CD14-positive monocyte (primary cell): ENCODE data around the gene NMNAT3. TPM values are rescaled to one million over a fixed set of nuclear protein-coding genes. Genes with fewer than 3 reads are reported as not detected.

ENCODE experiments used
- DNase-seq, 3 donors: peaks; one replicate each; pipeline ENCODE4 v3.0.0-alpha.2; 2011 to 2022
- H2AFZ ChIP-seq: 2 replicates; pipeline ENCODE4 v1.6.0; 2012; ENCODE audit warnings: mild to moderate bottlenecking, low read depth, low read length, inconsistent platforms; ENCODE audit not compliant: insufficient read depth, poor library complexity, severe bottlenecking
- H3K27ac ChIP-seq, 2 donors: 1 replicate in 1 of 2; 2 replicates in 1 of 2; pipeline ENCODE4 v1.5.1; 2012 to 2013; ENCODE audit warnings: low read length in 2 of 2, control low read depth in 1 of 2, inconsistent platforms in 1 of 2, low read depth in 1 of 2, mild to moderate bottlenecking in 1 of 2
- H3K27me3 ChIP-seq, 2 donors: one replicate each; pipeline versions ENCODE4 v1.6.0 to v1.6.1; 2011 to 2013; ENCODE audit warnings: low read length in 2 of 2; ENCODE audit not compliant: control insufficient read depth in 2 of 2, insufficient read depth in 2 of 2
- H3K36me3 ChIP-seq, 2 donors: replicated peaks in 1 of 2; 1 replicate in 1 of 2; 2 replicates in 1 of 2; pipeline versions ENCODE4 v1.5.1 to v1.6.1; 2012 to 2013; ENCODE audit warnings: low read length in 2 of 2, control low read depth in 1 of 2, inconsistent platforms in 1 of 2, mild to moderate bottlenecking in 1 of 2; ENCODE audit not compliant: insufficient read depth in 2 of 2, control insufficient read depth in 1 of 2
- H3K4me1 ChIP-seq, 2 donors: 1 replicate in 1 of 2; 2 replicates in 1 of 2; pipeline versions ENCODE4 v1.5.1 to v1.6.1; 2012 to 2013; ENCODE audit warnings: low read length in 2 of 2, control low read depth in 1 of 2, inconsistent platforms in 1 of 2, mild to moderate bottlenecking in 1 of 2, moderate library complexity in 1 of 2; ENCODE audit not compliant: insufficient read depth in 2 of 2, control insufficient read depth in 1 of 2
- H3K4me2 ChIP-seq: replicated peaks from 2 replicates; pipeline ENCODE3; 2012; ENCODE audit warnings: low read length, moderate library complexity, mild to moderate bottlenecking; ENCODE audit not compliant: poor library complexity, severe bottlenecking; ENCODE audit errors: extremely low read depth
- H3K4me3 ChIP-seq, 3 experiments: fragments of 200-600 bp in 1 of 3; sonication (generic) in 1 of 3; replicated peaks in 1 of 3; 1 replicate in 2 of 3; 2 replicates in 1 of 3; pipeline ENCODE4 v1.5.1; 2011 to 2013; ENCODE audit warnings: low read length in 3 of 3, mild to moderate bottlenecking in 3 of 3, control low read depth in 2 of 3, low read depth in 2 of 3, inconsistent platforms in 1 of 3, moderate library complexity in 1 of 3
- H3K79me2 ChIP-seq: 2 replicates; pipeline ENCODE4 v1.6.0; 2012; ENCODE audit warnings: mild to moderate bottlenecking, control low read depth, inconsistent platforms, low read length, moderate library complexity; ENCODE audit not compliant: insufficient read depth
- H3K9ac ChIP-seq: 2 replicates; pipeline ENCODE4 v1.6.0; 2017; ENCODE audit warnings: low read length, mild to moderate bottlenecking; ENCODE audit not compliant: insufficient read depth, poor library complexity, severe bottlenecking
- H3K9me3 ChIP-seq, 2 donors: replicated peaks in 1 of 2; 1 replicate in 1 of 2; 2 replicates in 1 of 2; pipeline versions ENCODE4 v1.5.1 to v1.6.1; 2012 to 2013; ENCODE audit warnings: low read length in 2 of 2, control low read depth in 1 of 2; ENCODE audit not compliant: control insufficient read depth in 1 of 2, insufficient read depth in 1 of 2
- H4K20me1 ChIP-seq: 2 replicates; pipeline ENCODE4 v1.6.0; 2012; ENCODE audit warnings: mild to moderate bottlenecking, low read length, control low read depth, moderate library complexity; ENCODE audit not compliant: insufficient read depth
- H3K27ac Mint-ChIP-seq, 7 donors: one replicate each; pipeline ENCODE4 v1.8.0; 2020; ENCODE audit warnings: mild to moderate bottlenecking in 7 of 7, mixed read lengths in 7 of 7, moderate library complexity in 6 of 7, inconsistent platforms in 2 of 7
- H3K27me3 Mint-ChIP-seq, 3 donors: one replicate each; pipeline ENCODE4 v1.8.0; 2021 to 2022; ENCODE audit warnings: low read depth in 3 of 3, mild to moderate bottlenecking in 3 of 3, mixed read lengths in 3 of 3, moderate library complexity in 3 of 3, inconsistent platforms in 1 of 3
- H3K36me3 Mint-ChIP-seq, 2 donors: one replicate each; pipeline ENCODE4 v1.8.0; 2020; ENCODE audit warnings: mixed read lengths in 2 of 2, inconsistent platforms in 1 of 2, mild to moderate bottlenecking in 1 of 2
- H3K4me1 Mint-ChIP-seq: one replicate; pipeline ENCODE4 v1.8.0; 2020; ENCODE audit warnings: mild to moderate bottlenecking, mixed read lengths
- H3K4me3 Mint-ChIP-seq, 2 donors: one replicate each; pipeline ENCODE4 v1.8.0; 2020; ENCODE audit warnings: mild to moderate bottlenecking in 2 of 2, mixed read lengths in 2 of 2, moderate library complexity in 1 of 2
- H3K9me3 Mint-ChIP-seq, 7 donors: one replicate each; pipeline ENCODE4 v1.8.0; 2020 to 2022; ENCODE audit warnings: mixed read lengths in 7 of 7, mild to moderate bottlenecking in 6 of 7, moderate library complexity in 6 of 7, inconsistent platforms in 2 of 7
- CTCF ChIP-seq: fragments of 200-600 bp; IDR thresholded peaks from one replicate; pipeline ENCODE4 v1.8.0; 2022; ENCODE audit warnings: antibody characterized with exemption, mild to moderate bottlenecking
- WGBS: methylation state at CpG from one replicate; pipeline ENCODE4 v1.1.5; 2013; ENCODE audit warnings: missing lambda C conversion rate; ENCODE audit not compliant: insufficient coverage; 5-methylcytosine and 5-hydroxymethylcytosine counted together
- intact Hi-C, 2 donors: fragments of 100-400 bp; cut with micrococcal nuclease; formaldehyde crosslinking; loops; one replicate each; pipeline versions ENCODE4 v1.15.0 to v1.15.1; 2023
- polyA plus RNA-seq, 3 donors: library from polyadenylated mRNA; depleted of rRNA in 1 of 3; unstranded in 2 of 3; stranded (reverse) in 1 of 3; fragments of 300-500 nt in 2 of 3; fragments of >200 nt in 1 of 3; fragmentation: Illumina TruSeq in 2 of 3; gene quantifications; 1 replicate in 2 of 3; 2 replicates in 1 of 3; pipeline ENCODE4 v1.2.3, GENCODE V29; 2012 to 2021

Gene NMNAT3
- polyA plus RNA-seq, 3 donors, result 1.4 to 5.7 (median 2.9) TPM

- no peak overlapping the region for H3K4me3 Mint-ChIP-seq
- H3K27me3 Mint-ChIP-seq, result peaks cover 0 to 12% (median 4%) of the 10 kb centered on the region in 3 donors
These were observed 8.9 kb upstream of the NMNAT3 start for GRCh38 chr3:139686624-139687023.

GRCh38 chr3:139686206-139686605 is 8.4 kb upstream of the NMNAT3 start:
- H3K9ac ChIP-seq, result no peak overlapping the region
- no peaks in the 10 kb centered on the region for H3K36me3 ChIP-seq
- H3K27me3 ChIP-seq, result no peaks in the 10 kb centered on the region
- DNase-seq, result no peak
- no peak overlapping the region for H2AFZ ChIP-seq
- WGBS, result 92% methylated on average over 3 of the region's 3 CpGs
- H3K4me2 ChIP-seq, result no peak overlapping the region
- no peaks in the 10 kb centered on the region for H3K4me1 ChIP-seq
- no peaks in the 10 kb centered on the region for H3K36me3 Mint-ChIP-seq
- H3K27ac ChIP-seq, result no peak overlapping the region
- H3K27me3 Mint-ChIP-seq, result peaks cover 0 to 12% (median 4%) of the 10 kb centered on the region in 3 donors
- no peaks in the 10 kb centered on the region for H4K20me1 ChIP-seq
- no peak overlapping the region for H3K4me3 Mint-ChIP-seq
- intact Hi-C loops, result no loop called here
- H3K4me3 ChIP-seq, result no peak overlapping the region
- peaks cover 5% of the 10 kb centered on the region for H3K4me1 Mint-ChIP-seq
- no peak overlapping the region for H3K27ac Mint-ChIP-seq
- H3K79me2 ChIP-seq, result no peaks in the 10 kb centered on the region
- peaks cover 0 to 2% (median 0%) of the 10 kb centered on the region in 7 donors for H3K9me3 Mint-ChIP-seq
- TF ChIP-seq CTCF, result no peak
- H3K9me3 ChIP-seq, result no peaks in the 10 kb centered on the region

More at GRCh38 chr3:139686624-139687023, 8.9 kb upstream of the NMNAT3 start:
- Histone ChIP-seq H3K4me3 (no peak overlapping the region), H3K79me2 (no peaks in the 10 kb centered on the region), H3K27me3 (no peaks in the 10 kb centered on the region), H2AFZ (no peak overlapping the region), H4K20me1 (no peaks in the 10 kb centered on the region), H3K36me3 (no peaks in the 10 kb centered on the region), H3K9ac (no peak overlapping the region), H3K27ac (no peak overlapping the region), H3K4me1 (no peaks in the 10 kb centered on the region), H3K9me3 (no peaks in the 10 kb centered on the region), H3K4me2 (no peak overlapping the region)
- H3K9me3 Mint-ChIP-seq, result peaks cover 0 to 2% (median 0%) of the 10 kb centered on the region in 7 donors
- TF ChIP-seq CTCF, result no peak
- H3K36me3 Mint-ChIP-seq, result no peaks in the 10 kb centered on the region
- WGBS, result 100% methylated on average over 1 of the region's 3 CpGs
- no peak overlapping the region for H3K27ac Mint-ChIP-seq
- DNase-seq, result no peak
- intact Hi-C loops, result no loop called here
- peaks cover 5% of the 10 kb centered on the region for H3K4me1 Mint-ChIP-seq
